Measurements from ENCODE around the gene SLC7A7. TPM values are rescaled to one million over a fixed set of nuclear protein-coding genes. Genes with fewer than 3 reads are reported as not detected.
"Not testable (repeated sequence)": the region's sequence is repeated elsewhere in the genome, so short reads cannot be mapped to it uniquely, and the experiment has no call there.

Gene SLC7A7
- polyA plus RNA-seq, 2 of the 4 experiments (the other 2 are of a cell fraction), result 44.2 to 86.8 TPM

DNA sequence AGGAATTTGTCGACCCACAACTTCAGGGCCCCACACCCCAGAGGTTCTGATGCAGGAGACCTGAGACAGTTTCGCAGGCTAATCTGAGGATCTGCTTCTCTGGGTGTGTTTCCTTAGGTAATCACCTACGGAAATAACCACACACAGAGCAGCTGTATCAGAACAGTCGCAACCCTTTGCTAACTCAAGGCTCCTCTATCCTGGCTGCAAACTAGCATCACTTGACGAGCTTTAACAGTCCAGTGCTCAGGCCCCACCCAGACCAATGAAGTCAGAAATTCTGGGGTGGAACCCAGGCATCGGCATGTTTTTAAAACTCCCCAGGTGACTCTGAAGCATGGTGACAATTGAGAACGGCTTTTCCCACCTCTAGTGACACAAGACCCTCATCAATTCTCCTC, 20.7 kb downstream of the SLC7A7 start:
- no peak overlapping the region for H3K4me2 ChIP-seq
- peaks cover 28% of the 10 kb centered on the region for H3K4me1 ChIP-seq
- no peak overlapping the region for H3K27ac ChIP-seq
- FAIRE-seq (no peak), ATAC-seq (no peak), DNase-seq (ENCODE audit: low read depth in 1 of 2, low spot score in 1 of 2) (no peak)
- 75% methylated on average over 7 of the region's 7 CpGs for WGBS (ENCODE audit: missing lambda C conversion rate)
- ChIA-PET CTCF (interaction anchor here (0.6 to 1.6 kb wide), 3 partner anchors 18 to 187 kb away, joined by 3 to 9 read pairs (median 5); no protein-coding TSS in a partner anchor), POLR2A (no interaction called here)
- TF ChIP-seq HOXB5 (CRISPR knock-in tag; IDR thresholded peaks at IDR 0.05) (no peak), FOSL2 (IDR thresholded peaks at IDR 0.05) (no peak), FOSL2 (CRISPR knock-in tag; IDR thresholded peaks at IDR 0.05) (no peak), MAFK (IDR thresholded peaks at IDR 0.05; ENCODE audit: partially characterized antibody) (no peak), EP300 (IDR thresholded peaks at IDR 0.05) (no peak), CHD2 (IDR thresholded peaks at IDR 0.05; ENCODE audit: low read length, partially characterized antibody) (no peak), KDM1A (IDR thresholded peaks at IDR 0.05; ENCODE audit: low read depth) (no peak)
- H3K9me3 ChIP-seq, result no peaks in the 10 kb centered on the region
- no peak overlapping the region for H3K4me3 ChIP-seq

DNA sequence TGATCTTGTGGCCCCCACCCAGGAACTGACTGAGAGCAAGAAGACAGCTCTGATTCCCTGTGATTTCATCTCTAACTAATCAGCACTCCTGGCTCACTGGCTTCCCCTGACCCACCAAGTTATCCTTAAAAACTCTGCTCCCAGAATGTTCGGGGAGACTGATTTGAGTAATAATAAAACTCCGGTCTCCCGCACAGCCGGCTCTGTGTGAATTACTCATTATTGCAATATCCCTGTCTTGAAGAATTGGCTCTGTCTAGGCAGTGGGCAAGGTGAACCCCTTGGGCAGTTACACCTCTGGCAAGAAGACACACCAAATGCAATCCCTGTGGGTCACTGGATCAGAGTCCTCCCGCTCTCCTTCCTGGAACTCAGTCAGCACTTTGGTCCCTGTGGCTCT, 21.3 kb downstream of the SLC7A7 start:
- Histone ChIP-seq H3K9me3 (no peaks in the 10 kb centered on the region), H3K27ac (no peak overlapping the region), H3K4me2 (no peak overlapping the region), H3K4me3 (no peak overlapping the region), H3K4me1 (peaks cover 34% of the 10 kb centered on the region)
- DNase-seq (ENCODE audit: low read depth in 1 of 2, low spot score in 1 of 2) (no peak), ATAC-seq (no peak), FAIRE-seq (no peak)
- 82% methylated on average over 5 of the region's 5 CpGs for WGBS (ENCODE audit: missing lambda C conversion rate)
- ChIA-PET CTCF (interaction anchor here (0.8 to 1.6 kb wide), 3 partner anchors 34 to 224 kb away, joined by 3 to 9 read pairs (median 6); no protein-coding TSS in a partner anchor), POLR2A (no interaction called here)
- TF ChIP-seq MYC (IDR thresholded peaks at IDR 0.05; ENCODE audit: borderline replicate concordance, low read length), result no peak
- TF ChIP-seq TP53 (CRISPR knock-in tag; IDR thresholded peaks at IDR 0.05), result no peak
- no peak for TF ChIP-seq RNF2 (IDR thresholded peaks at IDR 0.05; ENCODE audit: borderline replicate concordance, low read depth)

DNA sequence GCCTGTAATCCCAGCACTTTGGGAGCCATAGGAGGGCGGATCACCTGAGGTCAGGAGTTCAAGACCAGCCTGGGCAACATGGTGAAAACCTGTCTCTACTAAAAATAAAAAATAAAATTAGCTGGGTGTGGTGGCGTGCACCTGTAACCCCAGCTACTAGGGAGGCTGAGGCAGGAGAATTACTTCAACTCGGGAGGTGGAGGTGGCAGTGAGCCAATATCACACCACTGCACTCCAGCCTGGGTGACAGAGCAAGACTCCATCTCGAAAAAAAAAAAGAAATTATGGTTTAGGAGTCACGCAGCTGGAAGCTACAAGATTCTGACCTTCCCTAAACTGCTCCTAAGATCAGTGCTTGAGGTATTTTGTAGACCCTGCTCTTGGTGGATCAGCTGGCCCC, 21.7 kb downstream of the SLC7A7 start:
- WGBS (ENCODE audit: missing lambda C conversion rate), result 50% methylated on average over 5 of the region's 5 CpGs
- FAIRE-seq; ATAC-seq; H3K27ac ChIP-seq; H3K4me2 ChIP-seq; H3K4me3 ChIP-seq; H3K9me3 ChIP-seq; DNase-seq (ENCODE audit: low read depth in 1 of 2, low spot score in 1 of 2); POLR2A ChIA-PET: not testable (repeated sequence)
- H3K4me1 ChIP-seq, result peaks cover 38% of the 10 kb centered on the region
- CTCF ChIA-PET, result interaction anchor here (0.8 to 1.6 kb wide), 4 partner anchors 29 to 223 kb away, joined by 3 to 9 read pairs (median 4); no protein-coding TSS in a partner anchor

DNA sequence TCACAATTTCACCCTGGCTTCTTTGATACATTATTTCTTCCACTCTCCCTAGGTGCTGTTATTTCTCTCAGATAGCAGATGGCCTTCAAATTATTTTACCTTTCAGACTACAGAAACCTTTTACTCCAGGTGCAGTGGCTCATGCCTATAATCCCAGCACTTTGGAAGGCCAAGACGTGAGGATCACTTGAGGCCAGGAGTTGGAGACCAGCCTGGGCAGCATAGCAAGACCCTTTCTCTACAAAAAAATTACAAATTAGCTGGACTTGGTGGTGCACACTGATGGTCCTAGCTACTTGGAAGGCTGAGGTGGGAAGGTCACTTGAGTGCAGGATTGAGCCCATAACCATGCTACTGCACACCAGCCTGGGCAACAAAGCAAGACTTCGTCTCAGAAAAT, 23.1 kb downstream of the SLC7A7 start:
- ChIA-PET POLR2A (interaction anchor here (0.6 kb wide), 1 partner anchor 203 kb away, joined by 4 read pairs; no protein-coding TSS in a partner anchor), CTCF (interaction anchor here (0.6 to 2.6 kb wide), 6 partner anchors 15 to 222 kb away, joined by 3 to 6 read pairs (median 4); no protein-coding TSS in a partner anchor)
- H3K4me3 ChIP-seq, result no peak overlapping the region
- H3K4me1 ChIP-seq, result peaks cover 34% of the 10 kb centered on the region
- no peak overlapping the region for H3K4me2 ChIP-seq
- DNase-seq (ENCODE audit: low read depth in 1 of 2, low spot score in 1 of 2), result no peak
- no peak for TF ChIP-seq NPAS2 (CRISPR knock-in tag; IDR thresholded peaks at IDR 0.05; ENCODE audit: borderline replicate concordance)
- TF ChIP-seq, protein P1, sequence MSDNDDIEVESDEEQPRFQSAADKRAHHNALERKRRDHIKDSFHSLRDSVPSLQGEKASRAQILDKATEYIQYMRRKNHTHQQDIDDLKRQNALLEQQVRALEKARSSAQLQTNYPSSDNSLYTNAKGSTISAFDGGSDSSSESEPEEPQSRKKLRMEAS (IDR thresholded peaks at IDR 0.05), result no peak
- TF ChIP-seq NR3C1 (IDR thresholded peaks at IDR 0.05), result no peak
- TF ChIP-seq KDM5A (IDR thresholded peaks at IDR 0.05), result no peak
- no peak for TF ChIP-seq GATA3 (IDR thresholded peaks at IDR 0.05; ENCODE audit: borderline replicate concordance)
- TF ChIP-seq CBX2 (IDR thresholded peaks at IDR 0.05; ENCODE audit: borderline replicate concordance, low read depth), result no peak
- no peak for TF ChIP-seq SMC3 (IDR thresholded peaks at IDR 0.05)
- TF ChIP-seq, protein P2, sequence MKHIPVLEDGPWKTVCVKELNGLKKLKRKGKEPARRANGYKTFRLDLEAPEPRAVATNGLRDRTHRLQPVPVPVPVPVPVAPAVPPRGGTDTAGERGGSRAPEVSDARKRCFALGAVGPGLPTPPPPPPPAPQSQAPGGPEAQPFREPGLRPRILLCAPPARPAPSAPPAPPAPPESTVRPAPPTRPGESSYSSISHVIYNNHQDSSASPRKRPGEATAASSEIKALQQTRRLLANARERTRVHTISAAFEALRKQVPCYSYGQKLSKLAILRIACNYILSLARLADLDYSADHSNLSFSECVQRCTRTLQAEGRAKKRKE (CRISPR knock-in tag; IDR thresholded peaks at IDR 0.05; ENCODE audit: low read depth), result no peak
- no peak for TF ChIP-seq EHMT2 (IDR thresholded peaks at IDR 0.05; ENCODE audit: low read depth)
- TF ChIP-seq, protein P3, sequence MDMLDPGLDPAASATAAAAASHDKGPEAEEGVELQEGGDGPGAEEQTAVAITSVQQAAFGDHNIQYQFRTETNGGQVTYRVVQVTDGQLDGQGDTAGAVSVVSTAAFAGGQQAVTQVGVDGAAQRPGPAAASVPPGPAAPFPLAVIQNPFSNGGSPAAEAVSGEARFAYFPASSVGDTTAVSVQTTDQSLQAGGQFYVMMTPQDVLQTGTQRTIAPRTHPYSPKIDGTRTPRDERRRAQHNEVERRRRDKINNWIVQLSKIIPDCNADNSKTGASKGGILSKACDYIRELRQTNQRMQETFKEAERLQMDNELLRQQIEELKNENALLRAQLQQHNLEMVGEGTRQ (IDR thresholded peaks at IDR 0.05), result no peak
- TF ChIP-seq CHD4 (IDR thresholded peaks at IDR 0.05; ENCODE audit: borderline replicate concordance), result no peak
- TF ChIP-seq ZNF302 (CRISPR knock-in tag; IDR thresholded peaks at IDR 0.05), result no peak
- TF ChIP-seq TP53 (CRISPR knock-in tag; IDR thresholded peaks at IDR 0.05), result no peak
- no peak for TF ChIP-seq RAD21 (conservative IDR thresholded peaks at IDR 0.05 in 1 of 2, IDR thresholded peaks at IDR 0.05 in 1 of 2)
- 90% methylated on average over 2 of the region's 2 CpGs for WGBS (ENCODE audit: missing lambda C conversion rate)
- no peak overlapping the region for H3K27ac ChIP-seq
- ATAC-seq, result no peak
- no peak for FAIRE-seq
- no peaks in the 10 kb centered on the region for H3K9me3 ChIP-seq
